Activated CD4-positive, alpha-beta T cell treated with anti-CD3 and anti-CD28 coated beads, Interleukin-2, amount 10 ng/mL, durations not matched to agents 24 days and 14 days (primary cell): ENCODE results near the gene CA6. TPM values are rescaled to one million over a fixed set of nuclear protein-coding genes. Genes with fewer than 3 reads are reported as not detected.
"Not testable (repeated sequence)": the region's sequence is repeated elsewhere in the genome, so short reads cannot be mapped to it uniquely, and the experiment has no call there.

Source experiments
- DNase-seq: peaks from one replicate; pipeline ENCODE4 v3.0.0; 2022
- H3K27ac Mint-ChIP-seq: one replicate; pipeline ENCODE4 v1.8.0; 2022; ENCODE audit warnings: mild to moderate bottlenecking, mixed read lengths
- H3K27me3 Mint-ChIP-seq: one replicate; pipeline ENCODE4 v1.8.0; 2022; ENCODE audit warnings: mixed read lengths
- H3K36me3 Mint-ChIP-seq: one replicate; pipeline ENCODE4 v1.8.0; 2022; ENCODE audit warnings: low read depth, mild to moderate bottlenecking, mixed read lengths
- H3K4me1 Mint-ChIP-seq: one replicate; pipeline ENCODE4 v1.8.0; 2021; ENCODE audit warnings: mixed read lengths
- H3K4me3 Mint-ChIP-seq: one replicate; pipeline ENCODE4 v1.8.0; 2022; ENCODE audit warnings: mild to moderate bottlenecking, moderate library complexity, mixed read lengths
- H3K9me3 Mint-ChIP-seq: one replicate; pipeline ENCODE4 v1.8.0; 2021; ENCODE audit warnings: mixed read lengths
- intact Hi-C: fragments of 100-400 bp; cut with micrococcal nuclease; formaldehyde crosslinking; loops from one replicate; pipeline ENCODE4 v1.15.1; 2023
- total RNA-seq: library from RNA; stranded (reverse); gene quantifications from 2 replicates; pipeline ENCODE4 v1.2.3, GENCODE V29; 2022

Gene CA6
- total RNA-seq, 1 donor from 2014 or later: 1.0 TPM

- Mint-ChIP-seq H3K9me3 (no peaks in the 10 kb centered on the region), H3K4me3 (peak overlapping the region; percentile 65), H3K36me3 (peaks cover 1% of the 10 kb centered on the region), H3K27ac (peak overlapping the region; percentile 89), H3K4me1 (peaks cover 57% of the 10 kb centered on the region), H3K27me3 (no peaks in the 10 kb centered on the region)
- intact Hi-C loops: loop anchor here (1.0 to 5.0 kb wide), 6 partner anchors 17 to 116 kb away; partner anchors contain the start of gene CA6
- DNase-seq: peak; percentile 93
Observed at GRCh38 chr1:8987881-8988617, 42.4 kb downstream of the CA6 start.

- peaks cover 55% of the 10 kb centered on the region for H3K4me1 Mint-ChIP-seq
- peak overlapping the region; percentile 15 for H3K27ac Mint-ChIP-seq
- no peaks in the 10 kb centered on the region for H3K9me3 Mint-ChIP-seq
- no peak overlapping the region for H3K4me3 Mint-ChIP-seq
- intact Hi-C loops: loop anchor here (1.0 to 5.0 kb wide), 6 partner anchors 16 to 116 kb away; partner anchors contain the start of gene CA6
- H3K36me3 Mint-ChIP-seq: peaks cover 1% of the 10 kb centered on the region
- no peak for DNase-seq
- no peaks in the 10 kb centered on the region for H3K27me3 Mint-ChIP-seq
Observed at GRCh38 chr1:8988618-8988967, 42.9 kb downstream of the CA6 start.

GRCh38 chr1:8989061-8989460, 43.4 kb downstream of the CA6 start:
- Mint-ChIP-seq H3K36me3 (peaks cover 1% of the 10 kb centered on the region), H3K27ac (no peak overlapping the region), H3K27me3 (no peaks in the 10 kb centered on the region), H3K4me3 (no peak overlapping the region), H3K4me1 (peaks cover 50% of the 10 kb centered on the region), H3K9me3 (no peaks in the 10 kb centered on the region)
- intact Hi-C loops: loop anchor here (2.0 to 5.0 kb wide), 5 partner anchors 16 to 117 kb away; partner anchors contain the start of gene CA6
- no peak for DNase-seq

- Mint-ChIP-seq H3K27ac (peak overlapping the region; percentile 70), H3K9me3 (no peaks in the 10 kb centered on the region), H3K36me3 (peaks cover 1% of the 10 kb centered on the region), H3K4me1 (peaks cover 47% of the 10 kb centered on the region), H3K4me3 (peak overlapping the region; percentile 14), H3K27me3 (no peaks in the 10 kb centered on the region)
- intact Hi-C loops: loop anchor here (2.0 to 5.0 kb wide), 5 partner anchors 15 to 118 kb away; partner anchors contain the start of gene CA6
- peak; percentile 73 for DNase-seq
Observed at GRCh38 chr1:8989821-8990220, 44.2 kb downstream of the CA6 start.

GRCh38 chr1:8992936-8993687, 47.4 kb downstream of the CA6 start:
- H3K4me1 Mint-ChIP-seq: peaks cover 26% of the 10 kb centered on the region
- intact Hi-C loops: no loop called here
- H3K27me3 Mint-ChIP-seq: peaks cover 6% of the 10 kb centered on the region
- DNase-seq: no peak
- H3K9me3 Mint-ChIP-seq: no peaks in the 10 kb centered on the region
- no peak overlapping the region for H3K27ac Mint-ChIP-seq
- H3K36me3 Mint-ChIP-seq: peaks cover 1% of the 10 kb centered on the region
- no peak overlapping the region for H3K4me3 Mint-ChIP-seq

- H3K9me3 Mint-ChIP-seq, H3K27me3 Mint-ChIP-seq, intact Hi-C loops, H3K36me3 Mint-ChIP-seq, H3K27ac Mint-ChIP-seq, H3K4me3 Mint-ChIP-seq, DNase-seq: not testable (repeated sequence)
- peaks cover 25% of the 10 kb centered on the region for H3K4me1 Mint-ChIP-seq
Observed at GRCh38 chr1:8993962-8994675, 48.5 kb downstream of the CA6 start.

- H3K27me3 Mint-ChIP-seq, H3K4me3 Mint-ChIP-seq, DNase-seq, H3K36me3 Mint-ChIP-seq, H3K4me1 Mint-ChIP-seq, H3K27ac Mint-ChIP-seq, intact Hi-C loops, H3K9me3 Mint-ChIP-seq: not testable (repeated sequence)
Observed at GRCh38 chr1:9001534-9002214, 56.0 kb downstream of the CA6 start.

- intact Hi-C loops, H3K27ac Mint-ChIP-seq, H3K4me3 Mint-ChIP-seq, H3K27me3 Mint-ChIP-seq, H3K9me3 Mint-ChIP-seq, H3K36me3 Mint-ChIP-seq, H3K4me1 Mint-ChIP-seq, DNase-seq: not testable (repeated sequence)
Observed at GRCh38 chr1:9002215-9002560, 56.5 kb downstream of the CA6 start.

GRCh38 chr1:9004031-9004699, 58.5 kb downstream of the CA6 start:
- no peaks in the 10 kb centered on the region for H3K36me3 Mint-ChIP-seq
- peaks cover 5% of the 10 kb centered on the region for H3K4me1 Mint-ChIP-seq
- H3K27me3 Mint-ChIP-seq: peaks cover 6% of the 10 kb centered on the region
- intact Hi-C loops: loop anchor here (2.0 kb wide), 2 partner anchors 15 to 147 kb away; no protein-coding TSS in a partner anchor
- DNase-seq: peak; percentile 62
- no peak overlapping the region for H3K27ac Mint-ChIP-seq
- H3K4me3 Mint-ChIP-seq: no peak overlapping the region
- H3K9me3 Mint-ChIP-seq: no peaks in the 10 kb centered on the region

GRCh38 chr1:9004700-9005394, 59.2 kb downstream of the CA6 start:
- DNase-seq: peak; percentile 97
- intact Hi-C loops: loop anchor here (1.0 to 2.0 kb wide), 3 partner anchors 16 to 148 kb away; no protein-coding TSS in a partner anchor
- no peaks in the 10 kb centered on the region for H3K36me3 Mint-ChIP-seq
- H3K27me3 Mint-ChIP-seq: peaks cover 2% of the 10 kb centered on the region
- H3K4me3 Mint-ChIP-seq: no peak overlapping the region
- H3K27ac Mint-ChIP-seq: no peak overlapping the region
- H3K4me1 Mint-ChIP-seq: peaks cover 7% of the 10 kb centered on the region
- no peaks in the 10 kb centered on the region for H3K9me3 Mint-ChIP-seq

GRCh38 chr1:9005395-9005708, 59.7 kb downstream of the CA6 start:
- H3K9me3 Mint-ChIP-seq: no peaks in the 10 kb centered on the region
- H3K4me1 Mint-ChIP-seq: peaks cover 7% of the 10 kb centered on the region
- no peak for DNase-seq
- peaks cover 2% of the 10 kb centered on the region for H3K27me3 Mint-ChIP-seq
- H3K36me3 Mint-ChIP-seq: no peaks in the 10 kb centered on the region
- intact Hi-C loops: loop anchor here (1.0 to 2.0 kb wide), 3 partner anchors 17 to 149 kb away; no protein-coding TSS in a partner anchor
- H3K27ac Mint-ChIP-seq: no peak overlapping the region
- H3K4me3 Mint-ChIP-seq: no peak overlapping the region

- Mint-ChIP-seq H3K4me1 (peaks cover 9% of the 10 kb centered on the region), H3K4me3 (no peak overlapping the region), H3K27me3 (peaks cover 2% of the 10 kb centered on the region), H3K9me3 (no peaks in the 10 kb centered on the region), H3K36me3 (no peaks in the 10 kb centered on the region), H3K27ac (no peak overlapping the region)
- no peak for DNase-seq
- intact Hi-C loops: no loop called here
Observed at GRCh38 chr1:9006956-9007615, 61.4 kb downstream of the CA6 start.
